Tibial artery (tissue), 4 donors: Measurements from ENCODE around the gene INHBE.

Experiments used
- DNase-seq, 2 donors: peaks; one replicate each; pipeline ENCODE4 v3.0.0-alpha.2; 2019
- H3K27ac ChIP-seq, 2 donors: fragments of 200-600 bp; sonication (generic) in 1 of 2; 1 replicate in 1 of 2; 2 replicates in 1 of 2; pipeline ENCODE4 v1.5.1; 2018 to 2019; ENCODE audit warnings: mild to moderate bottlenecking in 1 of 2
- H3K27me3 ChIP-seq, 2 donors: fragments of 200-600 bp; sonication (generic) in 1 of 2; one replicate each; pipeline versions ENCODE4 v1.5.1 to v1.6.0; 2016 to 2019
- H3K36me3 ChIP-seq, 3 donors: fragments of 200-600 bp; sonication (generic) in 2 of 3; one replicate each; pipeline ENCODE4 v1.5.1; 2016 to 2019; ENCODE audit warnings: mild to moderate bottlenecking in 2 of 3
- H3K4me1 ChIP-seq, 4 donors: fragments of 200-600 bp; sonication (generic) in 2 of 4; 1 replicate in 3 of 4; 2 replicates in 1 of 4; pipeline ENCODE4 v1.5.1; 2016 to 2019
- H3K4me3 ChIP-seq, 2 donors: fragments of 200-600 bp; sonication (generic) in 1 of 2; 1 replicate in 1 of 2; 2 replicates in 1 of 2; pipeline ENCODE4 v1.5.1; 2018 to 2019; ENCODE audit warnings: mild to moderate bottlenecking in 2 of 2
- H3K9me3 ChIP-seq, 3 donors: fragments of 200-600 bp; sonication (generic) in 1 of 3; one replicate each; pipeline ENCODE4 v1.5.1; 2016 to 2019
- CTCF ChIP-seq, 2 experiments: fragments of 200-600 bp in 1 of 2; fragments of 450-650 bp in 1 of 2; IDR thresholded peaks; one replicate each; pipeline ENCODE4 v1.5.1; 2017 to 2019; ENCODE audit warnings: antibody characterized with exemption in 2 of 2, mild to moderate bottlenecking in 1 of 2, moderate library complexity in 1 of 2
- intact Hi-C: fragments of 100-400 bp; cut with DNase I; formaldehyde crosslinking; loops from one replicate; pipeline ENCODE4 v1.15.0; 2023; ENCODE audit warnings: low total_unique reads

INHBE gene

GRCh38 chr12:57460841-57461275 is 5.8 kb downstream of the INHBE start:
- peak overlapping the region; percentile 70 to 72 for H3K27ac ChIP-seq
- no peaks in the 10 kb centered on the region for H3K36me3 ChIP-seq
- H3K4me3 ChIP-seq, result peak overlapping the region; percentile 58 to 71
- H3K4me1 ChIP-seq, result peaks cover 0 to 28% (median 22%) of the 10 kb centered on the region in 4 donors
- H3K27me3 ChIP-seq, result no peaks in the 10 kb centered on the region
- intact Hi-C loops, result no loop called here
- TF ChIP-seq CTCF (IDR thresholded peaks at IDR 0.05), result no peak
- no peaks in the 10 kb centered on the region for H3K9me3 ChIP-seq
- DNase-seq, result no peak

- peak overlapping the region; percentile 58 to 71 for H3K4me3 ChIP-seq
- intact Hi-C loops, result no loop called here
- TF ChIP-seq CTCF (IDR thresholded peaks at IDR 0.05), result no peak
- no peaks in the 10 kb centered on the region for H3K9me3 ChIP-seq
- H3K27ac ChIP-seq, result peak overlapping the region; percentile 70 to 72
- no peaks in the 10 kb centered on the region for H3K27me3 ChIP-seq
- H3K4me1 ChIP-seq, result peaks cover 0 to 27% (median 20%) of the 10 kb centered on the region in 4 donors
- H3K36me3 ChIP-seq, result no peaks in the 10 kb centered on the region
- peak; percentile 70 to 87 for DNase-seq
Measured at GRCh38 chr12:57461276-57461916, 6.3 kb downstream of the INHBE start.

GRCh38 chr12:57461917-57462250 is 6.8 kb downstream of the INHBE start:
- DNase-seq, result no peak
- Histone ChIP-seq H3K36me3 (no peaks in the 10 kb centered on the region), H3K4me1 (peaks cover 0 to 27% (median 19%) of the 10 kb centered on the region in 4 donors), H3K4me3 (peak overlapping the region; percentile 58 to 71), H3K27ac (peak overlapping the region; percentile 70 to 72), H3K9me3 (no peaks in the 10 kb centered on the region), H3K27me3 (no peaks in the 10 kb centered on the region)
- TF ChIP-seq CTCF (IDR thresholded peaks at IDR 0.05), result no peak
- intact Hi-C loops, result loop anchor here (1.0 kb wide), 1 partner anchor 26 kb away; the partner anchor contains the start of gene MARS1

- Histone ChIP-seq H3K27ac (peak overlapping the region; percentile 70 to 72), H3K9me3 (no peaks in the 10 kb centered on the region), H3K36me3 (no peaks in the 10 kb centered on the region), H3K4me3 (peak overlapping the region; percentile 58 to 71), H3K27me3 (no peaks in the 10 kb centered on the region), H3K4me1 (peaks cover 0 to 27% (median 19%) of the 10 kb centered on the region in 4 donors)
- peak; percentile 93 to 95 for TF ChIP-seq CTCF (IDR thresholded peaks at IDR 0.05)
- DNase-seq, result peak; percentile 84 to 93
- intact Hi-C loops, result loop anchor here (1.0 kb wide), 1 partner anchor 26 kb away; the partner anchor contains the start of gene MARS1
Measured at GRCh38 chr12:57462251-57462911, 7.3 kb downstream of the INHBE start.

- H3K4me1 ChIP-seq, result peaks cover 0 to 27% (median 19%) of the 10 kb centered on the region in 4 donors
- H3K27ac ChIP-seq, result no peak overlapping the region
- intact Hi-C loops, result loop anchor here (1.0 kb wide), 1 partner anchor 25 kb away; the partner anchor contains the start of gene MARS1
- TF ChIP-seq CTCF (IDR thresholded peaks at IDR 0.05), result no peak
- peak overlapping the region in 1 of 2 donors; percentile 71 for H3K4me3 ChIP-seq
- DNase-seq, result no peak
- no peaks in the 10 kb centered on the region for H3K36me3 ChIP-seq
- H3K9me3 ChIP-seq, result no peaks in the 10 kb centered on the region
- H3K27me3 ChIP-seq, result peaks cover 0 to 2% of the 10 kb centered on the region in 2 donors
Measured at GRCh38 chr12:57462912-57463253, 7.8 kb downstream of the INHBE start.
